PC-9 (cell line): ENCODE data around the gene DPH6. TPM values are rescaled to one million over a fixed set of nuclear protein-coding genes. Genes with fewer than 3 reads are reported as not detected.

Experiments
- BruUV-seq: library from RNA; stranded (reverse); fragments of 400-500 nt; replicated peaks from 2 replicates; lab custom pipeline; 2021; lab: Mats Ljungman, UMichigan
- CTCF ChIA-PET: fragments of 300-600 bp; sonication (Branson Sonifier 250); formaldehyde crosslinking; loops from one replicate; lab custom pipeline; 2022; ENCODE audit warnings: antibody characterized with exemption; lab: Charles Lee
- POLR2A ChIA-PET: fragments of 300-600 bp; sonication (Branson Sonifier 250); formaldehyde crosslinking; loops from one replicate; lab custom pipeline; 2022; ENCODE audit warnings: antibody characterized with exemption; ENCODE audit not compliant: unreplicated experiment; lab: Charles Lee
- DNase-seq, 2 experiments: peaks; one replicate each; pipeline versions ENCODE4 v3.0.0 to v3.0.0-alpha.2; 2015 to 2022; ENCODE audit warnings: mixed read lengths in 1 of 2
- H2AFZ ChIP-seq: fragments of 200-600 bp; sonication (generic); 2 replicates; pipeline ENCODE4 v1.8.1; 2017; ENCODE audit warnings: antibody characterized with exemption
- H3F3A ChIP-seq: fragments of 200-600 bp; sonication (generic); 2 replicates; pipeline ENCODE4 v1.8.1; 2017; ENCODE audit warnings: antibody characterized with exemption, mild to moderate bottlenecking, low read depth; ENCODE audit not compliant: insufficient read depth
- H3K27ac ChIP-seq: fragments of 200-600 bp; sonication (generic); 2 replicates; pipeline ENCODE4 v1.6.1; 2016; ENCODE audit warnings: mixed run types
- H3K27me3 ChIP-seq: fragments of 200-600 bp; sonication (generic); 2 replicates; pipeline ENCODE4 v1.6.1; 2016; ENCODE audit warnings: low read depth, mixed run types; ENCODE audit not compliant: insufficient read depth
- H3K36me3 ChIP-seq: fragments of 200-600 bp; sonication (generic); 2 replicates; pipeline ENCODE4 v1.6.1; 2016; ENCODE audit warnings: low read depth, mixed run types
- H3K4me1 ChIP-seq: fragments of 200-600 bp; sonication (generic); replicated peaks from 2 replicates; pipeline ENCODE4 v1.6.1; 2016; ENCODE audit warnings: mixed run types; ENCODE audit not compliant: insufficient read depth
- H3K4me2 ChIP-seq: fragments of 200-600 bp; sonication (generic); 2 replicates; pipeline ENCODE4 v1.6.1; 2017; ENCODE audit warnings: mixed run types
- H3K4me3 ChIP-seq: fragments of 200-600 bp; sonication (generic); 2 replicates; pipeline ENCODE4 v1.6.1; 2016; ENCODE audit warnings: mixed run types
- H3K79me2 ChIP-seq: fragments of 200-600 bp; sonication (generic); 2 replicates; pipeline ENCODE4 v1.6.1; 2017; ENCODE audit warnings: low read depth, mixed run types
- H3K9me2 ChIP-seq: fragments of 200-600 bp; sonication (generic); 2 replicates; pipeline ENCODE4 v1.8.1; 2017; ENCODE audit warnings: mild to moderate bottlenecking; ENCODE audit not compliant: insufficient read depth
- H3K9me3 ChIP-seq: fragments of 200-600 bp; sonication (generic); 2 replicates; pipeline ENCODE4 v1.8.1; 2016; ENCODE audit warnings: low read depth; ENCODE audit not compliant: insufficient read depth
- H4K20me1 ChIP-seq: fragments of 200-600 bp; sonication (generic); 2 replicates; pipeline ENCODE4 v1.8.1; 2017; ENCODE audit not compliant: insufficient read depth
- CTCF ChIP-seq: fragments of 200-600 bp; sonication (generic); conservative IDR thresholded peaks from 2 replicates; pipeline ENCODE4 v1.6.1; 2017; ENCODE audit warnings: mixed run types, antibody characterized with exemption, mild to moderate bottlenecking, moderate library complexity
- EZH2 ChIP-seq: fragments of 200-600 bp; sonication (generic); IDR thresholded peaks from 2 replicates; pipeline ENCODE4 v1.8.0; 2017; ENCODE audit warnings: antibody characterized with exemption, low read depth
- intact Hi-C: fragments of 100-400 bp; cut with micrococcal nuclease; formaldehyde crosslinking; loops from one replicate; pipeline ENCODE4 v1.10.0; 2022; ENCODE audit not compliant: unreplicated experiment
- total RNA-seq: library from RNA; stranded (reverse); gene quantifications from 2 replicates; pipeline ENCODE4 v1.2.3, GENCODE V29; 2021

DPH6 gene
- total RNA-seq, 1 experiment from 2014 or later: 14.8 TPM

GRCh38 chr15:35583863-35584528 is 38.0 kb upstream of the DPH6 start:
- Histone ChIP-seq H3K27ac (no peak overlapping the region), H3K4me2 (no peak overlapping the region), H4K20me1 (no peaks in the 10 kb centered on the region), H3K9me2 (no peaks in the 10 kb centered on the region), H3K36me3 (no peaks in the 10 kb centered on the region), H2AFZ (no peak overlapping the region), H3F3A (no peaks in the 10 kb centered on the region), H3K4me3 (no peak overlapping the region), H3K9me3 (no peaks in the 10 kb centered on the region), H3K4me1 (no peaks in the 10 kb centered on the region), H3K27me3 (no peaks in the 10 kb centered on the region), H3K79me2 (no peaks in the 10 kb centered on the region)
- BruUV-seq: no TSS peak
- CTCF ChIA-PET: no interaction called here
- no peak for DNase-seq
- intact Hi-C loops: no loop called here
- TF ChIP-seq CTCF: no peak
- TF ChIP-seq EZH2: no peak
- POLR2A ChIA-PET: no interaction called here

GRCh38 chr15:35580606-35581005 is 34.6 kb upstream of the DPH6 start:
- CTCF ChIA-PET: no interaction called here
- Histone ChIP-seq H4K20me1 (no peaks in the 10 kb centered on the region), H3K4me1 (no peaks in the 10 kb centered on the region), H3F3A (no peaks in the 10 kb centered on the region), H2AFZ (no peak overlapping the region), H3K4me3 (no peak overlapping the region), H3K27me3 (no peaks in the 10 kb centered on the region), H3K4me2 (no peak overlapping the region), H3K9me2 (no peaks in the 10 kb centered on the region), H3K36me3 (no peaks in the 10 kb centered on the region), H3K79me2 (no peaks in the 10 kb centered on the region), H3K27ac (no peak overlapping the region), H3K9me3 (no peaks in the 10 kb centered on the region)
- POLR2A ChIA-PET: interaction anchor here (0.5 kb wide), 1 partner anchor 173 kb away, joined by 3 read pairs; no protein-coding TSS in a partner anchor
- no peak for DNase-seq
- no peak for TF ChIP-seq CTCF
- TF ChIP-seq EZH2: no peak
- no TSS peak for BruUV-seq
- intact Hi-C loops: no loop called here

- Histone ChIP-seq H3F3A (no peaks in the 10 kb centered on the region; the same call in 1 of the 2 replicates), H3K4me3 (no peak overlapping the region), H4K20me1 (no peaks in the 10 kb centered on the region), H3K9me3 (no peaks in the 10 kb centered on the region), H3K79me2 (no peaks in the 10 kb centered on the region), H3K9me2 (no peaks in the 10 kb centered on the region), H2AFZ (no peak overlapping the region), H3K4me1 (no peaks in the 10 kb centered on the region), H3K4me2 (no peak overlapping the region), H3K36me3 (no peaks in the 10 kb centered on the region), H3K27ac (no peak overlapping the region), H3K27me3 (no peaks in the 10 kb centered on the region)
- TF ChIP-seq EZH2 (no peak), CTCF (no peak)
- intact Hi-C loops: no loop called here
- ChIA-PET POLR2A (no interaction called here), CTCF (no interaction called here)
- BruUV-seq: no TSS peak
- DNase-seq: no peak
Measured at GRCh38 chr15:35567392-35567791, 21.4 kb upstream of the DPH6 start.
